Measurements from ENCODE around the gene ADSS1.
A peak's percentile ranks its signal among the peaks of the same experiment; 100 is the strongest.

Gene ADSS1

DNA sequence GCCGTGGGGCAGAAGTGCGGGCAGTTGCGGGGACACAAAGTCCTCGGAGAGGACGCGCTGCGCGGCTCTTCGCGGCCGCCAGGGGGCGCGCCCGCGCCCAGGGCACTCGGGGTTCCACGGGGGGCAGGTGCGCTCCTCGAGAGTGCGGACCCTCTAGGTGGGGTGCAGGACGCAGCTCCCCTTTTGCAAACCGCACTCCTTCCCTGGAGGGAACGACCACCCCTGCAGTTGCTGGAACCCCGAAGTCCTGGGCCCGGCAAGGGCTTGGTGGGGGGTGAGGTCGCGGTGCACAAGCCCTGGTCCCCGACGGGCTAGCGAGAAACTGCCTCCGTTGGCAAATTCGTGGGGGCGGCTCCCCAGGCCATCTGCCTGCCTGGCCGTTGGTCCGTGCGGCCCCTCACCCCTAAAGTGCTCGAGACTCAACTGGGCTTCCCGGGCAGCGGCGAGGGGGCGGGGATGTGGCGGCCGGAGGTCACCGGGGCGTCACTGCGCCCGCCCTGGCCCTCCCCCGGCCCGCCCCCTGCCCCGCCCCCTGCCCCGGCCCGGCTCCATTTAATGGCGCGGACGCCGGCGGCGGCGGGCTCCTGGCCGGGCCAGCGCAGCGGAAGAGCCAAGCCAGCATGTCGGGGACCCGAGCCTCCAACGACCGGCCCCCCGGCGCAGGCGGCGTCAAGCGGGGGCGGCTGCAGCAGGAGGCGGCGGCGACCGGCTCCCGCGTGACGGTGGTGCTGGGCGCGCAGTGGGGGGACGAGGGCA, at the start of gene ADSS1:
Gene ADSS1, plus strand, starts transcription at position 579 of the 756 bp plus-strand sequence. Its CDS starts 42 bp downstream, at position 621.
- TF ChIP-seq EZH2phosphoT487 (IDR thresholded peaks at IDR 0.05; ENCODE audit: borderline replicate concordance), result no peak
- TF ChIP-seq, protein P1, sequence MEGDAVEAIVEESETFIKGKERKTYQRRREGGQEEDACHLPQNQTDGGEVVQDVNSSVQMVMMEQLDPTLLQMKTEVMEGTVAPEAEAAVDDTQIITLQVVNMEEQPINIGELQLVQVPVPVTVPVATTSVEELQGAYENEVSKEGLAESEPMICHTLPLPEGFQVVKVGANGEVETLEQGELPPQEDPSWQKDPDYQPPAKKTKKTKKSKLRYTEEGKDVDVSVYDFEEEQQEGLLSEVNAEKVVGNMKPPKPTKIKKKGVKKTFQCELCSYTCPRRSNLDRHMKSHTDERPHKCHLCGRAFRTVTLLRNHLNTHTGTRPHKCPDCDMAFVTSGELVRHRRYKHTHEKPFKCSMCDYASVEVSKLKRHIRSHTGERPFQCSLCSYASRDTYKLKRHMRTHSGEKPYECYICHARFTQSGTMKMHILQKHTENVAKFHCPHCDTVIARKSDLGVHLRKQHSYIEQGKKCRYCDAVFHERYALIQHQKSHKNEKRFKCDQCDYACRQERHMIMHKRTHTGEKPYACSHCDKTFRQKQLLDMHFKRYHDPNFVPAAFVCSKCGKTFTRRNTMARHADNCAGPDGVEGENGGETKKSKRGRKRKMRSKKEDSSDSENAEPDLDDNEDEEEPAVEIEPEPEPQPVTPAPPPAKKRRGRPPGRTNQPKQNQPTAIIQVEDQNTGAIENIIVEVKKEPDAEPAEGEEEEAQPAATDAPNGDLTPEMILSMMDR (conservative IDR thresholded peaks at IDR 0.05; ENCODE audit: low read length), result peak; percentile 70
- Histone ChIP-seq H3K4me2 (ENCODE audit: low read depth, low read length, poor library complexity, severe bottlenecking) (peak within 1 kb of the TSS; percentile 85), H3K27me3 (ENCODE audit: insufficient read depth, low read length, poor library complexity, severe bottlenecking) (no peaks in the 10 kb centered on the region), H3K4me3 (ENCODE audit: low read length, poor library complexity, severe bottlenecking) (peak within 1 kb of the TSS; percentile 81), H3K36me3 (ENCODE audit: insufficient read depth, low read length) (no peaks in the 10 kb centered on the region), H3K4me1 (ENCODE audit: insufficient read depth, low read length, poor library complexity, severe bottlenecking) (peaks cover 6% of the 10 kb centered on the region), H2AFZ (ENCODE audit: low read length) (peak within 1 kb of the TSS; percentile 84), H3K9me2 (replicated peaks; ENCODE audit: low read depth, low read length) (no peaks in the 10 kb centered on the region), H3K9me3 (ENCODE audit: insufficient read depth, low read depth, low read length) (no peaks in the 10 kb centered on the region), H3F3A (ENCODE audit: low read depth) (no peaks in the 10 kb centered on the region), H3K9ac (ENCODE audit: low read depth, low read length, poor library complexity, severe bottlenecking) (peak within 1 kb of the TSS; percentile 69), H3K79me2 (ENCODE audit: insufficient read depth, low read length) (no peaks in the 10 kb centered on the region), H4K20me1 (ENCODE audit: insufficient read depth, low read length, poor library complexity, severe bottlenecking) (no peaks in the 10 kb centered on the region)

DNA sequence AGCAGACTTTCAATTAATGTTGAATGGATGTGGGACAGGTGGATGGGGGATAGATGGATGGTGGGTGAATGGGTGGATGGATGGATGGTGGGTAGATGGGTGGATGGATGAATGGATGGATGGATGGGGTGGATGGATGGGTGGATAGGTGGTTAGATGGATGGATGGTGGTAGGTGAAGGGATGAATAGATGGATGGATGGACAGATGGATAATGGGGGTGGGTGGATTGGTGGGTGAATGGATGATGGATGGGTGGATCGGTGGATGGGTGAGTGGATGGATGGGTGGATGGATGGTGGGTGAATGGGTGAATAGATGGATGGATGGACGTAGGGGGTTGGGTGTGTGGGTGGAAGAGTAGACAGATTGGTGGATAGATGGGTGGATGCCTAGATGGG, 48.6 kb upstream of the ADSS1 start:
- Histone ChIP-seq H3K27me3 (ENCODE audit: insufficient read depth, low read length, poor library complexity, severe bottlenecking) (no peaks in the 10 kb centered on the region), H3K4me3 (ENCODE audit: low read length, poor library complexity, severe bottlenecking) (no peak overlapping the region), H3K79me2 (ENCODE audit: insufficient read depth, low read length) (no peaks in the 10 kb centered on the region), H4K20me1 (ENCODE audit: insufficient read depth, low read length, poor library complexity, severe bottlenecking) (no peaks in the 10 kb centered on the region), H3K4me1 (ENCODE audit: insufficient read depth, low read length, poor library complexity, severe bottlenecking) (peaks cover 14% of the 10 kb centered on the region), H2AFZ (ENCODE audit: low read length) (no peak overlapping the region), H3F3A (ENCODE audit: low read depth) (no peaks in the 10 kb centered on the region), H3K9me3 (ENCODE audit: insufficient read depth, low read depth, low read length) (no peaks in the 10 kb centered on the region), H3K9ac (ENCODE audit: low read depth, low read length, poor library complexity, severe bottlenecking) (no peak overlapping the region), H3K9me2 (replicated peaks; ENCODE audit: low read depth, low read length) (no peaks in the 10 kb centered on the region), H3K4me2 (ENCODE audit: low read depth, low read length, poor library complexity, severe bottlenecking) (no peak overlapping the region), H3K36me3 (ENCODE audit: insufficient read depth, low read length) (no peaks in the 10 kb centered on the region)
- no peak for TF ChIP-seq EZH2phosphoT487 (IDR thresholded peaks at IDR 0.05; ENCODE audit: borderline replicate concordance)
- TF ChIP-seq, protein P1 (conservative IDR thresholded peaks at IDR 0.05; ENCODE audit: low read length), result no peak

DNA sequence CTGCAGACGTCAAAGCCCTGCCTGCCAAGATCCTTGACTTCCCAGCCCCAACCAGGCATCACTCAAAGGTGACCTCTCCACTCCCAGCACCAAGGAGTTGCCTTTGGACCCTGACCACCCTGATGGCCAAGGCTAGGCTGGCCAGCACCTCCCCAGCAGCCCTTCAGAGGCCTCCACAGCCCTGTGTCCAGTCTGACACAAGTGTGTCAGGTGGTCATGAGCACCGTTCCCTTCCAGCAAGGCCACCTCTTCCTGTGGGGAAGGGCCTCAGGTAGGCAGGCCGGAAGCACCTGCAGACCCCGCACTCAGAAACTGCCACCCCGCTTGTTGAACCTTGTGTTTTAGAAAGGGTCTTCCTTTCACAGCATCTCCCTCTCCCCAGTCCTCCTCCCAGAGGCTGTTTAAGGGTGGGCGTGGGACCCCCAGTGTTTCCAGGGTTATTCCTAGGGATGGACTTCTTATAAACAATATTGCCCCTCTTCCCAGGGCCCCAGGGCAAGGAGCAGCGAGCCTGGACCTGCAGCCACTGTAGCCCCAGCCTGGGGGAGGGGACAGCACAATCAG, 47.8 kb upstream of the ADSS1 start:
- Histone ChIP-seq H3K4me1 (ENCODE audit: insufficient read depth, low read length, poor library complexity, severe bottlenecking) (peaks cover 14% of the 10 kb centered on the region), H2AFZ (ENCODE audit: low read length) (no peak overlapping the region), H3K36me3 (ENCODE audit: insufficient read depth, low read length) (no peaks in the 10 kb centered on the region), H3K4me3 (ENCODE audit: low read length, poor library complexity, severe bottlenecking) (no peak overlapping the region), H3K9me2 (replicated peaks; ENCODE audit: low read depth, low read length) (no peaks in the 10 kb centered on the region), H3F3A (ENCODE audit: low read depth) (no peaks in the 10 kb centered on the region), H4K20me1 (ENCODE audit: insufficient read depth, low read length, poor library complexity, severe bottlenecking) (no peaks in the 10 kb centered on the region), H3K27me3 (ENCODE audit: insufficient read depth, low read length, poor library complexity, severe bottlenecking) (no peaks in the 10 kb centered on the region), H3K79me2 (ENCODE audit: insufficient read depth, low read length) (no peaks in the 10 kb centered on the region), H3K9me3 (ENCODE audit: insufficient read depth, low read depth, low read length) (no peaks in the 10 kb centered on the region), H3K9ac (ENCODE audit: low read depth, low read length, poor library complexity, severe bottlenecking) (peak overlapping the region; percentile 91), H3K4me2 (ENCODE audit: low read depth, low read length, poor library complexity, severe bottlenecking) (no peak overlapping the region)
- TF ChIP-seq EZH2phosphoT487 (IDR thresholded peaks at IDR 0.05; ENCODE audit: borderline replicate concordance), result no peak

Measured in Loucy (cell line).